Measurements from ENCODE around the gene USP19. TPM values are rescaled to one million over a fixed set of nuclear protein-coding genes. Genes with fewer than 3 reads are reported as not detected.

Gene USP19
- total RNA-seq, 1 donor from 2014 or later, result 37.8 TPM

- peak in 1 of 2 donors; percentile 84 for DNase-seq (ENCODE audit: low spot score in 2 of 2)
- no peak for TF ChIP-seq CTCF (IDR thresholded peaks at IDR 0.05)
- Histone ChIP-seq H3K36me3 (peaks cover 7 to 11% of the 10 kb centered on the region in 2 donors), H3K27ac (peak overlapping the region; percentile 94 to 97), H3K4me3 (peak overlapping the region; percentile 97 to 98), H3K9me3 (no peaks in the 10 kb centered on the region), H3K4me1 (peaks cover 0 to 29% of the 10 kb centered on the region in 2 donors), H3K27me3 (no peaks in the 10 kb centered on the region)
- intact Hi-C loops (cut with DNase I), result loop anchor here (2.0 to 10.0 kb wide), 3 partner anchors 64 to 372 kb away; partner anchors contain the start of genes IMPDH2 and P4HTM
These were observed 27.4 kb downstream of the USP19 start for GRCh38 chr3:49092938-49093852.

DNA sequence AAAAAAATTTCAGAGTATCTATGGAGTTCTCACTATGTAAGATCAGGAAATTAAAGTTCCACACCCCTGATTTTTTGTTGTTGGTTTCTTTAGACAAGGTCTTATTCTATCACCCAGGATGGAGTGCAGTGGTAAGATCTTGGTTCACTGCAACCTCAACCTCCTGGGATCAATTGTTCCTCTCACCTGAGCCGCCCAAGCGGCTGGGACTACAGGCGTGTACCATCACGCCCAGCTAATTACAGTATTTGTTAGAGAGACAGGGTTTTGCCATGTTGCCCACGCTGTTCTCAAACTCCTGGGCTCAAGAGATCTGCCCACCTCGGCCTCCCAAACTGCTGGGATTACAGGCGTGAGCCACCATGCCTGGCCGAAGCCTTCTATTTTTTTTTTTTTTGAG lies 39.2 kb downstream of the USP19 start:
- Histone ChIP-seq H3K27me3 (no peaks in the 10 kb centered on the region), H3K27ac (no peak overlapping the region), H3K9me3 (no peaks in the 10 kb centered on the region), H3K36me3 (peaks cover 6 to 20% of the 10 kb centered on the region in 2 donors), H3K4me3 (no peak overlapping the region), H3K4me1 (no peaks in the 10 kb centered on the region)
- no peak for DNase-seq (ENCODE audit: low spot score in 2 of 2)
- intact Hi-C loops (cut with DNase I), result no loop called here
- no peak for TF ChIP-seq CTCF (IDR thresholded peaks at IDR 0.05)

DNA sequence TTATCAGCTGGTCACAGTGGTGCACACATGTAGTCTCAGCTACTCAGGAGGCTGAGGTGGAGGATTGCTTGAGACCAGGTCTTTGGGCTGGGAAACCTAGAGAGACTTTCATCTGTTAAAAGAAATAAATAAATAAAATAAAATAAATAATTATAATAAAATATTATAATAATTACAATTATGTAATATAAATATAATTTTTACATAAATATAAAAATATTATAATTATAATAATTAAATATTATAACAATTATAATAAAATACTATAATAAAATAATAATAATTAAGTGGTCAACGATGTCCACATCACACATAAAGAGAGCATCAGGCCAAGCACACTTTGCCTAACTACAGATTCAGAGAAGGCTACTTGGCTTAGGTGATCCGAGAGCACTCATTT lies 41.4 kb downstream of the USP19 start:
- TF ChIP-seq CTCF (IDR thresholded peaks at IDR 0.05), result no peak
- peaks cover 27 to 41% of the 10 kb centered on the region in 2 donors for H3K36me3 ChIP-seq
- no peaks in the 10 kb centered on the region for H3K4me1 ChIP-seq
- H3K9me3 ChIP-seq, result no peaks in the 10 kb centered on the region
- H3K4me3 ChIP-seq, result no peak overlapping the region
- no peak overlapping the region for H3K27ac ChIP-seq
- intact Hi-C loops (cut with DNase I), result no loop called here
- H3K27me3 ChIP-seq, result no peaks in the 10 kb centered on the region
- DNase-seq (ENCODE audit: low spot score in 2 of 2), result no peak

DNA sequence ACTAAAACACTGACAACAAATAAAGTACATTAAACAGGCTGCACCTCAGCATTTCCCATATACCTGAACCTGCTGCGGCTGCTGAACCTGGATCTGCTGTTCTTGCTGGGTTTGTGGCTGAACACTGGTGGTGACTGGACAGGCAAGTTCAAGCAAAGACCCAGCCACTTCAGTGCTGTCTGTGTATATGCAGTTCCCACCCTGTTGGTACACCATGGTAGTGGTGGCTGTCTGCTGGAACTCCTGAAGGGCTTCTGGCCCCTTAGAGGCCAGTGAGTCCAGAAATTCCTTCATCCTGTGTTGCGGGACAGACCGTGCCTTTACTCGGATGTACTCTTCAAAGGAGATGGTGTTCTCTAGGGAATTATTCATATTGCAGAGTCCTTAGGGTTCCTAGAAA lies 44.0 kb downstream of the USP19 start:
- TF ChIP-seq CTCF (IDR thresholded peaks at IDR 0.05), result no peak
- H3K27me3 ChIP-seq, result no peaks in the 10 kb centered on the region
- no peaks in the 10 kb centered on the region for H3K4me1 ChIP-seq
- no peak for DNase-seq (ENCODE audit: low spot score in 2 of 2)
- intact Hi-C loops (cut with DNase I), result no loop called here
- H3K27ac ChIP-seq, result no peak overlapping the region
- H3K36me3 ChIP-seq, result peaks cover 49 to 60% of the 10 kb centered on the region in 2 donors
- no peaks in the 10 kb centered on the region for H3K9me3 ChIP-seq
- H3K4me3 ChIP-seq, result no peak overlapping the region

GRCh38 chr3:49076116-49076515 lies 44.5 kb downstream of the USP19 start:
- H3K4me1 ChIP-seq, result no peaks in the 10 kb centered on the region
- TF ChIP-seq CTCF (IDR thresholded peaks at IDR 0.05), result no peak
- no peak for DNase-seq (ENCODE audit: low spot score in 2 of 2)
- H3K27me3 ChIP-seq, result no peaks in the 10 kb centered on the region
- no peak overlapping the region for H3K4me3 ChIP-seq
- H3K9me3 ChIP-seq, result no peaks in the 10 kb centered on the region
- intact Hi-C loops (cut with DNase I), result no loop called here
- no peak overlapping the region for H3K27ac ChIP-seq
- peaks cover 53 to 66% of the 10 kb centered on the region in 2 donors for H3K36me3 ChIP-seq

Other genes with a start within 250 kb of the USP19 start
- 14.4 TPM for gene SLC25A20, start 221.9 kb downstream of the USP19 start, total RNA-seq
- 82.3 TPM for gene ARIH2, start 202.0 kb downstream of the USP19 start, total RNA-seq
- 71.9 TPM for gene P4HTM, start 130.6 kb downstream of the USP19 start, total RNA-seq
- 115 TPM for gene WDR6, start 113.4 kb downstream of the USP19 start, total RNA-seq
- gene DALRD3, start 102.2 kb downstream of the USP19 start, total RNA-seq, result 73.1 TPM
- gene NDUFAF3, start 98.7 kb downstream of the USP19 start, total RNA-seq, result 200 TPM
- 101 TPM for gene IMPDH2, start 91.4 kb downstream of the USP19 start, total RNA-seq
- gene QRICH1, start 26.8 kb downstream of the USP19 start, total RNA-seq, result 129 TPM
- gene QARS1, start 16.1 kb downstream of the USP19 start, total RNA-seq, result 588 TPM
- gene LAMB2, start 12.2 kb upstream of the USP19 start, total RNA-seq, result 1,772 TPM
- gene CCDC71, start 45.5 kb upstream of the USP19 start, total RNA-seq, result 31.6 TPM
- 57.5 TPM for gene KLHDC8B, start 50.8 kb upstream of the USP19 start, total RNA-seq
- gene C3orf62, start 156.4 kb upstream of the USP19 start, total RNA-seq, result 0.43 TPM
- 94.7 TPM for gene USP4, start 219.2 kb upstream of the USP19 start, total RNA-seq
- gene GPX1, start 237.5 kb upstream of the USP19 start, total RNA-seq, result 422 TPM